ENCODE data around the gene HDLBP.

DNA sequence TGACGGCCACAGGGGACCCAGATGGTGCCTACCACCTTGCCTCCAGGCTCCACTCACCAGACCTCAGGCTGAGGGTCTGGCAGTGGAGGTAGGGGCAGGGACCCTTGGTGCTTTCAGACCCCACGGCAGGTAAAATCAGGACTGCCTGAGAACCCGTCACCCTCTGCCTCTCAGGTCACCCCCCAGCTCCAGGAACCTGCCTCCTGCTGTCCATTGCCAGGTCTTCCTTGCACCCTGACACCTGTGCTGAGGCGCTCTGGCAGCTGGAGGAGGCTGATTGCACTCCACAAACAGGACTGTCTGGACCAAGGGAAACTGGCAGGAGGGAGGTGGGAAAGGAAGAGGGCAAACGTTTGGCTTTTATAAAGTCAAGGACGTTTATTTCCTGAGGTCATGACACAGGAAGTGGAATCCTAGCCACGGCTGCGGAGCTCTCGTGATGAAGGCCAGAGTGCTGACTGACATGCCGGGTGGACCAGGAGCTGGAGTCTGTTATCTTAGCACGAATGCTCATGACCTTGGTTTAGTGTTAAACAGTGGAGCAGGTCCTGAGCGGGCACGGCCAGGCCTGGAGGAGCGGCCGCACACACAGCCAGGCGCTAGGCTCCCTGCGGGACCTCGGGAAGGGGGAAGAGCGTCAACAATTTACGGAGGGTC is 86.5 kb downstream of the HDLBP start:
- TF ChIP-seq, protein P1, sequence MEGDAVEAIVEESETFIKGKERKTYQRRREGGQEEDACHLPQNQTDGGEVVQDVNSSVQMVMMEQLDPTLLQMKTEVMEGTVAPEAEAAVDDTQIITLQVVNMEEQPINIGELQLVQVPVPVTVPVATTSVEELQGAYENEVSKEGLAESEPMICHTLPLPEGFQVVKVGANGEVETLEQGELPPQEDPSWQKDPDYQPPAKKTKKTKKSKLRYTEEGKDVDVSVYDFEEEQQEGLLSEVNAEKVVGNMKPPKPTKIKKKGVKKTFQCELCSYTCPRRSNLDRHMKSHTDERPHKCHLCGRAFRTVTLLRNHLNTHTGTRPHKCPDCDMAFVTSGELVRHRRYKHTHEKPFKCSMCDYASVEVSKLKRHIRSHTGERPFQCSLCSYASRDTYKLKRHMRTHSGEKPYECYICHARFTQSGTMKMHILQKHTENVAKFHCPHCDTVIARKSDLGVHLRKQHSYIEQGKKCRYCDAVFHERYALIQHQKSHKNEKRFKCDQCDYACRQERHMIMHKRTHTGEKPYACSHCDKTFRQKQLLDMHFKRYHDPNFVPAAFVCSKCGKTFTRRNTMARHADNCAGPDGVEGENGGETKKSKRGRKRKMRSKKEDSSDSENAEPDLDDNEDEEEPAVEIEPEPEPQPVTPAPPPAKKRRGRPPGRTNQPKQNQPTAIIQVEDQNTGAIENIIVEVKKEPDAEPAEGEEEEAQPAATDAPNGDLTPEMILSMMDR (IDR thresholded peaks at IDR 0.05), result no peak
- TF ChIP-seq POLR2A (IDR thresholded peaks at IDR 0.05), result no peak

Measured in testis (tissue), 2 donors.